ENCODE data around the gene ANGPTL7.
"Not testable (repeated sequence)": the region's sequence is repeated elsewhere in the genome, so short reads cannot be mapped to it uniquely, and the experiment has no call there.

Gene ANGPTL7

GRCh38 chr1:11156963-11157362, 32.2 kb upstream of the ANGPTL7 start:
- TF ChIP-seq, protein P1, sequence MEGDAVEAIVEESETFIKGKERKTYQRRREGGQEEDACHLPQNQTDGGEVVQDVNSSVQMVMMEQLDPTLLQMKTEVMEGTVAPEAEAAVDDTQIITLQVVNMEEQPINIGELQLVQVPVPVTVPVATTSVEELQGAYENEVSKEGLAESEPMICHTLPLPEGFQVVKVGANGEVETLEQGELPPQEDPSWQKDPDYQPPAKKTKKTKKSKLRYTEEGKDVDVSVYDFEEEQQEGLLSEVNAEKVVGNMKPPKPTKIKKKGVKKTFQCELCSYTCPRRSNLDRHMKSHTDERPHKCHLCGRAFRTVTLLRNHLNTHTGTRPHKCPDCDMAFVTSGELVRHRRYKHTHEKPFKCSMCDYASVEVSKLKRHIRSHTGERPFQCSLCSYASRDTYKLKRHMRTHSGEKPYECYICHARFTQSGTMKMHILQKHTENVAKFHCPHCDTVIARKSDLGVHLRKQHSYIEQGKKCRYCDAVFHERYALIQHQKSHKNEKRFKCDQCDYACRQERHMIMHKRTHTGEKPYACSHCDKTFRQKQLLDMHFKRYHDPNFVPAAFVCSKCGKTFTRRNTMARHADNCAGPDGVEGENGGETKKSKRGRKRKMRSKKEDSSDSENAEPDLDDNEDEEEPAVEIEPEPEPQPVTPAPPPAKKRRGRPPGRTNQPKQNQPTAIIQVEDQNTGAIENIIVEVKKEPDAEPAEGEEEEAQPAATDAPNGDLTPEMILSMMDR (conservative IDR thresholded peaks at IDR 0.05): no peak
- TF ChIP-seq ZFX (IDR thresholded peaks at IDR 0.05): no peak
- H3K27ac ChIP-seq: peak overlapping the region; percentile 6; the same call in 1 of the 2 replicates

DNA sequence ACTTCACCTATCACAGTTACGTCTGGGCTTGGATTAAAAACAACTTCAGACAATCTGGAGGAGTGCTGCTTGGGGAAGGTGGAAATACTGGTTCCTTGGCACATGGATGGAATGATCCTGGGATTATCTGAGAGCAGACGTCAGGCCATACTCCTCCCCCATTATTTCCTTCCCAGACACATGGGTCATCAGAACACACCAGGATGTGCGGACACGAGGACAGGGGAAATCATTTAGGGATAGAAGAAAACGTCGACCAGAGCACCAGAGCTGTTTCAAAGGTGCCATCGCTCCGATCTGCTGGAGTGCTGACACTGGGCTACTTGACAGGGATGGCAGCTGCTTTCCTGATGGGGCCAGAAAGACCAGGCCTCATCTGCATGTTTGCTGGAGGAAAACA, 31.8 kb upstream of the ANGPTL7 start:
- TF ChIP-seq, protein P1 (conservative IDR thresholded peaks at IDR 0.05): no peak
- TF ChIP-seq ZFX (IDR thresholded peaks at IDR 0.05): no peak
- peak overlapping the region; percentile 6; the same call in 1 of the 2 replicates for H3K27ac ChIP-seq

- peak overlapping the region; percentile 6; the same call in 1 of the 2 replicates for H3K27ac ChIP-seq
- TF ChIP-seq, protein P1 (conservative IDR thresholded peaks at IDR 0.05): no peak
- no peak for TF ChIP-seq ZFX (IDR thresholded peaks at IDR 0.05)
Measured at GRCh38 chr1:11157867-11158266, 31.3 kb upstream of the ANGPTL7 start.

DNA sequence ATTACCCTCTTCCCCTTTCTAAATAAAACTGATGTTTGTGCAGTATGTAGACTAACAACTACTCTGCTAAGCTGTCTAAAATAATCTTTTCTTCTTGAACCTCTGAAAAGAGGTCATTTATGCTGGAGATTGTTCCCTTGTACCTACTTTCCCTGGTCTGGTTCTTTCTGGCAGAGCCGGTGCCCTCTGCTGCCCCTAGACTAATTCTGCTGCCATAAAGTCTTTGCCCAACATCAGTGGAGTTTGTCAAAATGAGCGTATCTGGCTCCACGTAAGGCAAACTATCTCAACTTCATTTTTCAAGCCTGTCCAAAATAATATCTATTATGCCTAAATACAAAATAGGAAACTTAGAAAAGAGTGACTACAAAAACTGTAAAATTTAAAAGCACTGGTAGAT, 30.9 kb upstream of the ANGPTL7 start:
- no peak overlapping the region for H3K27ac ChIP-seq
- TF ChIP-seq ZFX (IDR thresholded peaks at IDR 0.05): no peak
- TF ChIP-seq, protein P1 (conservative IDR thresholded peaks at IDR 0.05): no peak

- TF ChIP-seq, protein P1 (conservative IDR thresholded peaks at IDR 0.05): no peak
- TF ChIP-seq ZFX (IDR thresholded peaks at IDR 0.05): no peak
- H3K27ac ChIP-seq: no peak overlapping the region
Measured at GRCh38 chr1:11158720-11159321, 30.3 kb upstream of the ANGPTL7 start.

- not testable (repeated sequence) for H3K27ac ChIP-seq
Measured at GRCh38 chr1:11162752-11163151, 26.4 kb upstream of the ANGPTL7 start.

GRCh38 chr1:11166744-11167143, 22.4 kb upstream of the ANGPTL7 start:
- not testable (repeated sequence) for H3K27ac ChIP-seq

GRCh38 chr1:11168731-11169130, 20.4 kb upstream of the ANGPTL7 start:
- TF ChIP-seq, protein P1 (conservative IDR thresholded peaks at IDR 0.05): no peak
- TF ChIP-seq ZFX (IDR thresholded peaks at IDR 0.05): no peak
- no peak overlapping the region for H3K27ac ChIP-seq

All from C4-2B (cell line).